GM19438 (cell line): ENCODE measurements around the gene DCAF5.
"Not testable (repeated sequence)": the region's sequence is repeated elsewhere in the genome, so short reads cannot be mapped to it uniquely, and the experiment has no call there.

Experiments used
- ATAC-seq: cut with Tn5 transposase; IDR thresholded peaks from one replicate; pipeline ENCODE4 v1.9.1; 2021; ENCODE audit warnings: low read depth; ENCODE audit not compliant: unreplicated experiment

The DCAF5 gene

DNA sequence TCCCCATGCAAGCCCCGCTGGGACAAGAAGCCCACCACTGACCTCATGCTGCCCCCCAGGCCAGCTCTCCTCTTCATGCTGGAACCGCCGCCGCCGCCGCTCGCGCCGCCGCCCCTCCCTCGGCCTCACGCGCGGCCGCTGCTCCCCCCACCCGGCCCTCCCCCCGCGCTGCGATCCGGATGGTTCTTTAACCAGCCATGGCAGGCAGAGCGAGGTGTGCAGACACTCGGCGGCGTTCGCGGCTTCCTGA is at the start of gene DCAF5:
Gene DCAF5, minus strand, starts transcription at position 218 of the 250 bp plus-strand sequence. Its CDS starts 141 bp downstream, at position 77.
- no peak for ATAC-seq

DNA sequence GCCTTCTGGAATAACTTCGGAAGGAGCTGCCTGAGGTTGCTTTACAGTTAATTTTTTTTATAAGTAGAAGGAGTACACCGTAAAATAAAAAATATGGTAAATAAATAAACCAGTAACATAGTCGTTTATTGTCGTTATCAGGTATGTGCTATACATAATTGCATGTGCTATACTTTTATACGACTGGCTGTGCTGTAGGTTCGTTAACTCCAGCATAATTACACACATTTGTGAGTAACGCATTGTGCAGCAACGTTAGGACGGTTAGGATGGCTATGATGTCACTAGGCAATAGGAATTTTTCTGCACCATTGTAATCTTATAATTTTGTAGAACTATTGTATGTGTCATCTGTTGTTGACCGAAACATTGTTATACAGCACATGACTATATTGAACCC is 46.9 kb upstream of the DCAF5 start:
- no peak for ATAC-seq

DNA sequence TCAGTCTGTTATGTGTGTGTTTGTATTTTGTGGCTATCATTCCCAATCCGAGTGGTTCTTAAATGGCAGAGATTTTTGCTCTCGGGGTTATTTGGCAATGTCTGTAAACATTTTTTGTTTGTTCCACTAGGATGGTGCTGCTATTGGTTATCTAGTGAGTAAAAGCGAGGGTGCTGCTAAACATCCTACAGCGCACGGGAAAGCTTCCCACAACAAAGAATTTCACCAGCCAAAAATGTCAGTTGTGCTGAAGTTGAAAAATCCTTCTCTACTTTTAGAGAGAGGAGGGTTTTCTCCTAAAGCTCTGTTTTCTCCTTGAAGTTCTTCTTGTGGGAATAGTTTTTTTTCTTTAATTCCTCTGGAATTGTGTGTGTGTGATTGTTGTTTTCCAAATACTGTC is 40.8 kb upstream of the DCAF5 start:
- ATAC-seq = no peak

- ATAC-seq = peak; percentile 89
These were observed 38.6 kb upstream of the DCAF5 start, which contains the start of gene EXD2 for GRCh38 chr14:69191340-69192111. EXD2 (plus strand) TSS chr14:69191498; CDS start chr14:69209471, 17,973 bp downstream.

GRCh38 chr14:69190191-69190590 is 37.3 kb upstream of the DCAF5 start:
- no peak for ATAC-seq

GRCh38 chr14:69183735-69184134 is 30.8 kb upstream of the DCAF5 start:
- no peak for ATAC-seq

- not testable (repeated sequence) for ATAC-seq
These were observed 29.7 kb upstream of the DCAF5 start for GRCh38 chr14:69182580-69182979.

DNA sequence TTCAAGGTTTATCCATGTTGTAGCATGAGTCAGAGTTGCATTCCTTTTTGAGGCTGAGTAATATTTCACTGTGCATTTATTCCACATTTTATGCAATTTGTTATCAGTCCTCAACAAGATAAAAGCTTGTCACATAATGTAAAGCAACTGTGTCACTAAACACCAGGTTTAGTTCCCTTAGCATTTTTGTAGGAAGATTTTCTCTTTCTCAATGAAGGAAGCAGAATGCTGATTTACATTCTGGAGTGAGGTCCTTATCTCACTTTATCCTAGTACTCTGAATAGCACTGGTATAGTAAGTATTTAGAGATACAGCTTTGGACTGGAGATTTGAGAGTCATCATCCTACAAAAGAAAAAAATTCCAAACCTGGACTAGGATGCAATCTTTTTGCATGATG is 28.6 kb upstream of the DCAF5 start:
- no peak for ATAC-seq

DNA sequence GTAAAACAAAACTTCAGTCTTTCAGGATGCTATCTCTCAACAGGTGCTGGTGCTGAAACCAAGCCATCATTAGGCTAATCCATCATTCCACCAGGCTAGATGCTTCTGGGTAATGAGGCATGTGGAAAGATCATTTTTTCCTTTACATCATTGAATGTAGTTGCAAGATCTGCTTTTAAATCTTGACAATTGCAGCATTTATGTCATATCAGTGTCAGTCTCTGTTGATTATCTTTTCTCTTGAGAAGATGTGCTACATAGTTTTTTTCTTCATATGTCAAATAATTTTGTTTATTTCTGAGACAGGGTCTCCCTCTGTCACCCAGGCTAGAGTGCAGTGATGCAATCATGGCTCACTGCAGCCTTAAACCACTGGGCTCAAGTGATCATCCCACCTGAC is 22.2 kb upstream of the DCAF5 start:
- no peak for ATAC-seq

GRCh38 chr14:69171569-69171968 is 18.6 kb upstream of the DCAF5 start:
- no peak for ATAC-seq

DNA sequence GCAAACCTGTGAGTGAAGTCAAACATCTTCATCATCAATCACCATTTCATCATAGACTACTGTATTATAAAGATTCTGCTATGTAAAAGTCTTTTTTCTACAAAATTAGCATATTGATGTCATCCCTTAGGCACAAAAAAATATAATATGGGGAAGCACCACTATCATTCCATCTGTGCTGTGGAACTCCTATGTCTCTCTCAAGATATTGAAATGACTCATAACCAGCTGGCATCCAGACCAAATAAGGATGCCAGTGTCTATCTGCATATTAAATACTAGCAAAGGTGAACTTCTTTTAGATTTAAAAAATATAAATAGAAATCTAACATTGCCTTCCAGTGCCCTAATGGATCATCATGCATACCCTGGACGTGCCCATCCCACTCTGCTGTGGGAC is 17.9 kb upstream of the DCAF5 start:
- ATAC-seq = no peak

DNA sequence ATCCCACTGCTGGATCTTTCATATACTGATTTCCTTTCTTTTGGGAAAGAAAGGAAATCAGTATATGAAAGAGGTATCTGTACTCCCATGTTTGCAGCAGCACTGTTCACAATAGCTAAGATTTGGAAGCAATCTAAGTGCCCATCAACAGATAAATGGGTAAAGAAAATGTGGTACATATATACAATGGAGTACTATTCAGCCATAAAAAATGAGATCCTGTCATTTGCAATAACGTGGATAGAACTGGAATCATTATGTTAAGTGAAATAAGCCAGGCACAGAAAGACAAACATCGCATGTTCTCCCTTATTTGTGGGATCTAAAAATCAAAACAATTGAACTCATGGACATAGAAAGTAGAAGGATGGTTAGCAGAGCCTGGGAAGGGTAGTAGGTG is 12.9 kb upstream of the DCAF5 start:
- not testable (repeated sequence) for ATAC-seq

- no peak for ATAC-seq
These were observed 8.7 kb upstream of the DCAF5 start for GRCh38 chr14:69161590-69161989.

- no peak for ATAC-seq
These were observed 3.3 kb upstream of the DCAF5 start for GRCh38 chr14:69156224-69156623.

DNA sequence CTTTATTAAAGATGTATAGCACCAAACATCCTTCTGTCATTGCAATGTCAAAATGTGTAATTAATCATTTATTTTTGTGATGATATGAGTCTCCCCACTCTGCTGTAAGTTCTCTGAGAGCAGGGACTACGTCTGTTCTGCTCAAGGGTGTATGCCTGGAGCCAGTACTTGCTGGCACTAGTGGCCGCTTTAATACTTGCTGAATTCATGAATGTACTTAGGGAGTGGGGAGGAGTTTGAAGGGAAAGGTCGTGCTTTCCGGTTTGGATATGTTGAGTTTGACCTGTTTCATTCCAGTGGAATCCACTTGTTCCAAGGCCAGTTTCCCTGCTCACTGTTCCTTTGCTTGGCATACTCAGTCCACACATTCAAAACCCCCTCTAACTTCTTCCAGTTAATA is 1.9 kb upstream of the DCAF5 start:
- no peak for ATAC-seq

DNA sequence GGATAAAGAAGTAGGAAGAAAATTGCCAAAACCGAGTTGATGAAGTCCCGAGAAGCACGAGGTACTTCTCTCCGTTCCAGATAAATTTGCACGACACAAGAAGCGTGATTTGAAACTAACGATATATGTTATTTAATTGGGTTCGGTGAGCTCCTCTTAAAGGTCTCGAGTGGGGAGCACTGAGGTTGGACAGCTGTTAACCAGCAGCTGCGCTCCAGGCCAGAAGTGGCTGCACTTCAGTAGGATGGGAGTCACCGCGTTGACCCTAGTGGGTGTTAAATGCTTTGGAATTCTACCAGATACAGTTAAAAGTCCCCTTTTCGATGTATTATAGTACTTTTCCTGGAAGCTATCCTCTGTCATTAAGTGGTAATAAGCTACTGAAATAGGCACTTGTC is 953 bp upstream of the DCAF5 start:
- ATAC-seq = no peak

DNA sequence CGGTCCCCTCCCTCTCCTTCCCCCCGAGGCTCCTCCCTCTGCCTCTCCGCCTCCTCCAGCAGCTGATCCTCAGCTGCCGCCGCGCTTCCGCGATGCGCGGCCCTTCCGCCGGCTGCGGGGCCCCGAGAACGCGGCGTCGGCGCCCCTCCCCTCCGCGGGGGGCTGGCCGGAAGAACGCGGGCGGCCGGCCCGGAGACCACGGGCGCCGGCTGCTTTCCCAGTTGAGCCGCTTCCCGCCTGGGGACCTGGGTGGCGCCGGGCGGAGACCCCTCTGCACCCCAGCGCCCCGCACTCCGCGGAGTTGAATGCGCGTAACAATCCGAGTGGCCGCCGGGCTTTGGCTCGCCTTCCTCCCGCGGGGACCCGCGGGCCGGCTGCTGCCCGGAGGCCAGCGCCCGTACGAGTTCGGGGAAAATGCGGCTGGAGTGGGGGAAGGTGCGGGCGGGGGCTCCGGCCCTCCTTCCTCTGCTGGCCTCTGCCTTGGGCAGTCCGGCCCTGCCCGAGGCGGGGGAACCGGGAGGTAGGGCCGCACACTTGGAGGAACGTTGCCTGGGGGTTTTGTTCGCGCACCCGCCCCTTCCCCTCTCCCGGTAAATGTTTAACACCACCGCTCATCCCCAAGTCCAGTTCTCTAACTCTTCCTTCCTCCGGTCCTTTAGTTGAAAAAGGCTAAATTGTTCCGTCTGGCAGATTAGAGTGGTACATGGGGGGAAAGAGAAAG is 393 bp upstream of the DCAF5 start:
- peak; percentile 84 for ATAC-seq

DNA sequence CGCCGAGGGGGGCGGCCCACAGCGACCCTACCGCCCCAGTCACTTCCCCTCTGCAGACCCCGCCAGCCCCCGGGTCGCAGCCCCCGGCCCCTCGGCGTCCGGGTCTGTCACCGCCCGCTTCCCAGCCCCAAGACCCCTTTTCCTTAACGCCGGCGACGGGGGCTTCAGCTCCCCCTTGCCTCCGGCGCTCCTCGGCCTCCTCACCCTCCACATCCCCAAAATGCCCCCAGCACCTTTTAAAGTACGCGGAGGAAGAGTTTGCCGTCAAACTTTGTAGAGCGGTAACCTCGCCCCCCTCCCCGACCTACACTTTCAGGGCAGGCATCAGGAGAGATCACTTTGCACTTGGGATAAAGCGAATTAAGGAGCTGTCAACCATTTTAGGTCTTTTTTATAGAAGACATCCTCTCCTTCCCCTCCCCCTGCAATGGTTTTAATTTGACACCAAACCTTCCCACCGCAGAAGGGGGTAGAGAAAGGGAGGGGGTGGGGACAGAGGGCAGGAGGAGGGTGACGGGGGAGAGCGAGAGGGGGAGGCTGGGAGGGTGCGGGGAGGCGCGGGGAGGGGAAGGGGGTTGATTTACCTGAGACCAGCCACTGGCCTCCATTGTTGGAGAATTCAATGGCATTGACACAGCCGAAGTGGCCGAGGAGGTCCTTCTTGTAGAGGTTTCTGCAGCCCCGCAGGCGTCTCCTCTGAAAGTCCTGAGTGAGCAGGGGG is 578 bp downstream of the DCAF5 start:
- ATAC-seq = peak; percentile 4

DNA sequence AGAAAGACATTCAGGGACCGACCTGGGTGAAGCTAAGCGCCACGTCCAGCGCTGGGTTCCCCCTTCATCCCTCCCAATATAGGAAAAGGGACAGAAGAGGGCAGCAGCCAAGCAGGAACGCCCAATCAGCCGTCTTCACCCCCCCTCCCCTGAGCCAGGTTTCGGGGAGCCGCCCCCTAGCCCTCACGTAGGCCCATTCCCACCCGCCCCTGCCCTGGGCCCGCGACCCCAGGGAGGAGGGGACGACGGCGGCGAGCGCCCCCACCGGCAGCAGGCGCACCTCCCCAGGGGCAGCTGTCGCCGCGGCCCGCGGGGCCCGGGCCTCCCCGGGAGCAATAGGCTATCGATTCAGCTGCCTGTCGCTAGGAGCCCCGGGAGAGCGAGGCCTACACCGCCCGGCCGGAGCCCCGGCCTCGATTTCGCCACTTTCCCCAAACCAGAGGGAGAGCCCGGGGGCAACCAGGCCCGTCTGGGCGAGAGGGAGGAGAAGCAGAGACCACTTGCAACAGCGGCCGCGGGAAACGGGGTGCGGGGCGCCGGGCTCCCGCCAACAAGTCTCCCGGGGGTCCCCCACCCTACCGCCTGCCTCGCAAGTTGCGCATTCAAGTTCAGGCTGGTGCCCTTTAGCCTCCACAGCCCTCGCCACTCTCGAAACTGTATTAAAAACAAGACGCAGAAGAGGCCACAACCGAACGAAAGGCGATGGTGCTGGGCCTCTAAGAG is 1.3 kb downstream of the DCAF5 start:
- no peak for ATAC-seq

GRCh38 chr14:69149461-69150244 is 3.3 kb downstream of the DCAF5 start:
- no peak for ATAC-seq
